Bronchial epithelial cell (primary cell): ENCODE results near the gene PDLIM1. TPM values are rescaled to one million over a fixed set of nuclear protein-coding genes. Genes with fewer than 3 reads are reported as not detected.
A peak's percentile ranks its signal among the peaks of the same experiment; 100 is the strongest.
"Not testable (repeated sequence)": the region's sequence is repeated elsewhere in the genome, so short reads cannot be mapped to it uniquely, and the experiment has no call there.

Source experiments
- DNase-seq: peaks from one replicate; pipeline ENCODE4 v3.0.0-alpha.2; 2010; ENCODE audit warnings: low read depth
- FAIRE-seq: peaks from 2 replicates; lab custom pipeline; 2011; peaks lifted over from hg19 to GRCh38; lab: Jason Lieb, UNC
- H3K27me3 ChIP-seq: 2 replicates; pipeline ENCODE4 v1.5.1; 2011; ENCODE audit warnings: low read length; ENCODE audit not compliant: control insufficient read depth, insufficient read depth
- H3K36me3 ChIP-seq: 2 replicates; pipeline ENCODE4 v1.5.1; 2011; ENCODE audit warnings: low read length; ENCODE audit not compliant: control insufficient read depth, insufficient read depth
- H3K4me3 ChIP-seq: 2 replicates; pipeline ENCODE4 v1.5.1; 2011; ENCODE audit warnings: mild to moderate bottlenecking, low read depth, low read length, control low read depth
- CTCF ChIP-seq: IDR thresholded peaks from 2 replicates; pipeline ENCODE4 v1.5.1; 2011; ENCODE audit warnings: mild to moderate bottlenecking, moderate library complexity, low read length, control low read depth, inconsistent platforms; ENCODE audit not compliant: insufficient read depth, severe bottlenecking
- total RNA-seq: library from RNA; depleted of rRNA; stranded (reverse); fragments of >200 nt; gene quantifications from 2 replicates; pipeline ENCODE4 v1.2.1, GENCODE V29; 2014

PDLIM1 gene
- total RNA-seq, 1 donor from 2014 or later = 19.2 TPM

GRCh38 chr10:95234951-95235350, 55.9 kb downstream of the PDLIM1 start:
- DNase-seq (no peak), FAIRE-seq (no peak)
- TF ChIP-seq CTCF = no peak
- Histone ChIP-seq H3K4me3 (no peak overlapping the region), H3K36me3 (peaks cover 11% of the 10 kb centered on the region), H3K27me3 (no peaks in the 10 kb centered on the region)

- FAIRE-seq (no peak), DNase-seq (peak; percentile 55)
- H3K27me3 ChIP-seq = no peaks in the 10 kb centered on the region
- peaks cover 9% of the 10 kb centered on the region for H3K36me3 ChIP-seq
- no peak overlapping the region for H3K4me3 ChIP-seq
- TF ChIP-seq CTCF = no peak
These were observed 57.3 kb downstream of the PDLIM1 start for GRCh38 chr10:95233377-95234034.

GRCh38 chr10:95230677-95231586, 59.9 kb downstream of the PDLIM1 start:
- not testable (repeated sequence) for H3K36me3 ChIP-seq, DNase-seq, FAIRE-seq, H3K27me3 ChIP-seq
- peak overlapping the region; percentile 42 for H3K4me3 ChIP-seq
- TF ChIP-seq CTCF = peak; percentile 5

- TF ChIP-seq CTCF = no peak
- Histone ChIP-seq H3K4me3 (peak overlapping the region; percentile 42), H3K27me3 (no peaks in the 10 kb centered on the region), H3K36me3 (peaks cover 1% of the 10 kb centered on the region)
- peak; percentile 95 for DNase-seq
- peak; percentile 18 for FAIRE-seq
These were observed 60.8 kb downstream of the PDLIM1 start for GRCh38 chr10:95229724-95230627.

- DNase-seq, H3K36me3 ChIP-seq, H3K27me3 ChIP-seq, H3K4me3 ChIP-seq, FAIRE-seq: not testable (repeated sequence)
These were observed 61.7 kb downstream of the PDLIM1 start for GRCh38 chr10:95228934-95229723.
